ENCODE data around the gene DLGAP5.

The DLGAP5 gene

DNA sequence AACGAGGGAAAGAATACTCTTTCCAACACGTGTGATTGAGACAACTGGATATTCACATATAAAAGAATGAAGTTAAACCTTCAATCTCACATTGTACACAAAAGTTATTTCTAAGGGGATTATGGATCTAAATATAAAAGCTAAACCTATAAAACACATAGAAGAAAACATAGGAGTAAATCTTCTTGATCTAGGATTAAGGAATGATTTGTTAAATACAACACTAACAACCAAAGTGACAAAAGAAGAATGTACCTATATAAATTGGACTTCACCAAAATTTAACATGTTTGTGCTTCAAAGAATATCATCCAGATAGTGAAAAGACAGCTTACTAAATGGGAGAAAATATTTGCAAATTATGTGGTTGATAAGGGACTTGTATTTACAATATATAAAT is 36.9 kb upstream of the DLGAP5 start:
- Histone ChIP-seq H3K9ac (ENCODE audit: low read length) (no peak overlapping the region), H2BK15ac (replicated peaks; ENCODE audit: low read depth) (no peak overlapping the region), H3K23ac (ENCODE audit: low read length) (no peak overlapping the region), H3K18ac (ENCODE audit: low read length) (no peak overlapping the region), H3K27me3 (ENCODE audit: insufficient read depth, low read length, poor library complexity) (no peaks in the 10 kb centered on the region), H3K36me3 (ENCODE audit: control insufficient read depth, insufficient read depth, low read length) (no peaks in the 10 kb centered on the region), H2AK5ac (ENCODE audit: low read length) (no peak overlapping the region), H3K79me1 (ENCODE audit: low read length) (no peaks in the 10 kb centered on the region), H3K4me1 (ENCODE audit: control insufficient read depth, low read depth, low read length) (no peaks in the 10 kb centered on the region), H3K4ac (ENCODE audit: low read depth, low read length) (no peak overlapping the region), H3K4me2 (ENCODE audit: low read length) (no peak overlapping the region), H2BK5ac (ENCODE audit: low read length) (no peak overlapping the region), H3K56ac (ENCODE audit: low read length) (no peak overlapping the region), H3K79me2 (ENCODE audit: control insufficient read depth, insufficient read depth, low read length) (no peaks in the 10 kb centered on the region), H2BK120ac (ENCODE audit: low read depth, low read length) (no peak overlapping the region), H3K4me3 (ENCODE audit: low read length) (no peak overlapping the region), H3K27ac (ENCODE audit: low read depth, low read length) (no peak overlapping the region), H4K8ac (ENCODE audit: low read depth, low read length) (no peak overlapping the region), H4K5ac (ENCODE audit: low read length) (no peak overlapping the region)
- no CpG with 5 or more reads among the region's 2 CpGs for WGBS (ENCODE audit: extremely low coverage, insufficient coverage, low lambda C conversion rate)
- no peak for DNase-seq

DNA sequence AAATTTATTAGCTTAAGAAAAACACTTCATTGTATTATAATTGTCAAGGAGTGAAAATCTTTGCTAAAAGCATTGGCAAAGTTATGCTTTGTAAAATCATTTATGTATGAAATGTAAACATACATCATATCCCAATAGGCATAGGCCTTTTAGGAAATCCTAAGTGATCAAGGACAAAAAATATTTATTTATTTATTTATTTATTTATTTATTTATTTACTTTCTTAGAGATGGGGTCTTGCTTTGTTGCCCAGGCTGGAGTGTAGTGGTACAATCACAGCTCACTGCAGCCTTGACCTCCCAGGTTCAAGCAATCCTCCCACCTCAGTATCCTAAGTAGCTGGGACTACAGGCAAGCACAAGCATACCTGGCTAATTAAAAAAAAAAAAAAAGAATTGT is 32.0 kb upstream of the DLGAP5 start:
- H3K4me1 ChIP-seq (ENCODE audit: control insufficient read depth, low read depth, low read length) = no peaks in the 10 kb centered on the region
- no peak overlapping the region for H3K56ac ChIP-seq (ENCODE audit: low read length)
- H2BK15ac ChIP-seq (replicated peaks; ENCODE audit: low read depth) = no peak overlapping the region
- H4K5ac ChIP-seq (ENCODE audit: low read length) = no peak overlapping the region
- H3K4me3 ChIP-seq (ENCODE audit: low read length) = no peak overlapping the region
- H4K8ac ChIP-seq (ENCODE audit: low read depth, low read length) = no peak overlapping the region
- H3K9ac ChIP-seq (ENCODE audit: low read length) = no peak overlapping the region
- H2AK5ac ChIP-seq (ENCODE audit: low read length) = no peak overlapping the region
- no peak overlapping the region for H3K27ac ChIP-seq (ENCODE audit: low read depth, low read length)
- H3K36me3 ChIP-seq (ENCODE audit: control insufficient read depth, insufficient read depth, low read length) = no peaks in the 10 kb centered on the region
- H3K79me2 ChIP-seq (ENCODE audit: control insufficient read depth, insufficient read depth, low read length) = no peaks in the 10 kb centered on the region
- H3K18ac ChIP-seq (ENCODE audit: low read length) = no peak overlapping the region
- H3K23ac ChIP-seq (ENCODE audit: low read length) = no peak overlapping the region
- H3K4ac ChIP-seq (ENCODE audit: low read depth, low read length) = no peak overlapping the region
- H2BK5ac ChIP-seq (ENCODE audit: low read length) = no peak overlapping the region
- no peaks in the 10 kb centered on the region for H3K27me3 ChIP-seq (ENCODE audit: insufficient read depth, low read length, poor library complexity)
- H3K79me1 ChIP-seq (ENCODE audit: low read length) = no peaks in the 10 kb centered on the region
- no peak overlapping the region for H2BK120ac ChIP-seq (ENCODE audit: low read depth, low read length)
- no peak for DNase-seq
- no peak overlapping the region for H3K4me2 ChIP-seq (ENCODE audit: low read length)

DNA sequence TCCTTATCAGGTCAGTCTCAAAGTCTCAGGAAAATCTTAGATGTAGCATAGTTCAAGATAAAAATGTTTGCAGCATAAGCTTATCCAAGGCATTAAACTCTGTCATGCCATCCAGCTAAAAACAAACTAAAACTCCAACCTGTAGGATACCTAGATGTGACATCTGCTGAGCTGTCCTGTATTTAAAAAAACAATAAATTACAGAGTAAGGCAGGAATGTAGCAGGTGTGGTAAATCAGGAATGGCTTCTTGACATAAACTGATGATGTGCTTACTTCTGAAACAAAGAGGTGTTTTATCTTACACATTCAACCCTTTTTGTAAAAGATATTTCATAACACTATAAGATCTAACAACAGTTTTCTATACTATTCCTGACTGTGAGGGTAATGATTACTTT is 30.6 kb upstream of the DLGAP5 start:
- no peak overlapping the region for H2BK5ac ChIP-seq (ENCODE audit: low read length)
- H4K5ac ChIP-seq (ENCODE audit: low read length) = no peak overlapping the region
- H3K9ac ChIP-seq (ENCODE audit: low read length) = no peak overlapping the region
- H3K4me2 ChIP-seq (ENCODE audit: low read length) = no peak overlapping the region
- DNase-seq = no peak
- no peak overlapping the region for H3K4ac ChIP-seq (ENCODE audit: low read depth, low read length)
- H3K27ac ChIP-seq (ENCODE audit: low read depth, low read length) = no peak overlapping the region
- H3K4me3 ChIP-seq (ENCODE audit: low read length) = no peak overlapping the region
- no peak overlapping the region for H3K18ac ChIP-seq (ENCODE audit: low read length)
- H3K23ac ChIP-seq (ENCODE audit: low read length) = no peak overlapping the region
- no peak overlapping the region for H3K56ac ChIP-seq (ENCODE audit: low read length)
- H2AK5ac ChIP-seq (ENCODE audit: low read length) = no peak overlapping the region
- no peak overlapping the region for H4K8ac ChIP-seq (ENCODE audit: low read depth, low read length)
- H3K79me2 ChIP-seq (ENCODE audit: control insufficient read depth, insufficient read depth, low read length) = no peaks in the 10 kb centered on the region
- H3K27me3 ChIP-seq (ENCODE audit: insufficient read depth, low read length, poor library complexity) = no peaks in the 10 kb centered on the region
- no peaks in the 10 kb centered on the region for H3K4me1 ChIP-seq (ENCODE audit: control insufficient read depth, low read depth, low read length)
- H3K79me1 ChIP-seq (ENCODE audit: low read length) = no peaks in the 10 kb centered on the region
- no peak overlapping the region for H2BK15ac ChIP-seq (replicated peaks; ENCODE audit: low read depth)
- no peaks in the 10 kb centered on the region for H3K36me3 ChIP-seq (ENCODE audit: control insufficient read depth, insufficient read depth, low read length)
- H2BK120ac ChIP-seq (ENCODE audit: low read depth, low read length) = no peak overlapping the region

DNA sequence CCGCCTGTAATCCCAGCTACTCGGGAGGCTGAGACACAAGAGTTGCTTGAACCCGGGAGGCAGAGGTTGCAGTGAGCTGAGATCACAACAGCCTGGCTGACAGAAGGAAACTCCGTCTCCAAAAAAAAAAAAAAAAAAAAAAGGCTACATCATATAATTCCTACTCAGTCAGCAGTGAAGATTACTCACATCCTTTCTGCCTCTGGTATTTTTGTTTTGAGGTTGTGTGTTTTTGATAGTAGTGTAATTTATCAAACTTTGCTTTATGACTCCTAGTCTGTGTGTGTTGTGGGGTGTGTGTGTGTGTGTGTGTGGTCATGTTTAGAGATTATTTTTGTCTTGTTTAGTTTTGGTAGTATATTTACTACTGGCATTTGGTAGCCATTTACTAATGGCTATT is 29.8 kb upstream of the DLGAP5 start:
- Histone ChIP-seq H3K9ac (ENCODE audit: low read length) (no peak overlapping the region), H4K8ac (ENCODE audit: low read depth, low read length) (no peak overlapping the region), H3K36me3 (ENCODE audit: control insufficient read depth, insufficient read depth, low read length) (no peaks in the 10 kb centered on the region), H2AK5ac (ENCODE audit: low read length) (no peak overlapping the region), H2BK120ac (ENCODE audit: low read depth, low read length) (no peak overlapping the region), H3K18ac (ENCODE audit: low read length) (no peak overlapping the region), H3K4me2 (ENCODE audit: low read length) (no peak overlapping the region), H2BK5ac (ENCODE audit: low read length) (no peak overlapping the region), H3K27me3 (ENCODE audit: insufficient read depth, low read length, poor library complexity) (no peaks in the 10 kb centered on the region), H3K79me1 (ENCODE audit: low read length) (no peaks in the 10 kb centered on the region), H3K27ac (ENCODE audit: low read depth, low read length) (no peak overlapping the region), H3K4me1 (ENCODE audit: control insufficient read depth, low read depth, low read length) (no peaks in the 10 kb centered on the region), H3K23ac (ENCODE audit: low read length) (no peak overlapping the region), H3K79me2 (ENCODE audit: control insufficient read depth, insufficient read depth, low read length) (no peaks in the 10 kb centered on the region), H4K5ac (ENCODE audit: low read length) (no peak overlapping the region), H3K56ac (ENCODE audit: low read length) (no peak overlapping the region), H3K4me3 (ENCODE audit: low read length) (no peak overlapping the region), H3K4ac (ENCODE audit: low read depth, low read length) (no peak overlapping the region), H2BK15ac (replicated peaks; ENCODE audit: low read depth) (no peak overlapping the region)
- no peak for DNase-seq
- WGBS (ENCODE audit: extremely low coverage, insufficient coverage, low lambda C conversion rate) = no CpG with 5 or more reads among the region's 4 CpGs

DNA sequence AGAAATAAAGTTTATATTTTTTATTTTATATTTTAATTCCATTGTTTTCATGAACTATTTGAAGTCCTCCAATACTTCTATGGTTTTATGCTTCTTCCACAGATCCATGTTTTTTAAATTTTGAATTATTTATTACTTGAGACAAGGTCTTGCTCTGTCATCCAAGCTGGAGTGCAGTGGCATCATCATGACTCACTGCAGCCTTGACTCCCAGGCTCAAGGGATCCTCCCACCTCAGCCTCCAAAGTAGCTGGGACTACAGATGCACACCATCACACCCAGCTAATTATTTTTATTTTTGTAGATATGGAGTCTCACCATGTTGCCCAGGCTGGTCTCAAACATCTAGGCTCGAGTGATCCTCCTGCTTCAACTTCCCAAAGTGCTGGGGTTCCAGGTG is 28.8 kb upstream of the DLGAP5 start:
- Histone ChIP-seq H2AK5ac (ENCODE audit: low read length) (no peak overlapping the region), H3K79me1 (ENCODE audit: low read length) (no peaks in the 10 kb centered on the region), H4K5ac (ENCODE audit: low read length) (no peak overlapping the region), H3K27me3 (ENCODE audit: insufficient read depth, low read length, poor library complexity) (no peaks in the 10 kb centered on the region), H3K27ac (ENCODE audit: low read depth, low read length) (no peak overlapping the region), H3K23ac (ENCODE audit: low read length) (no peak overlapping the region), H3K9ac (ENCODE audit: low read length) (no peak overlapping the region), H3K4me2 (ENCODE audit: low read length) (no peak overlapping the region), H2BK5ac (ENCODE audit: low read length) (no peak overlapping the region), H3K56ac (ENCODE audit: low read length) (no peak overlapping the region), H3K4me3 (ENCODE audit: low read length) (no peak overlapping the region), H3K36me3 (ENCODE audit: control insufficient read depth, insufficient read depth, low read length) (no peaks in the 10 kb centered on the region), H3K79me2 (ENCODE audit: control insufficient read depth, insufficient read depth, low read length) (no peaks in the 10 kb centered on the region), H4K8ac (ENCODE audit: low read depth, low read length) (no peak overlapping the region), H2BK120ac (ENCODE audit: low read depth, low read length) (no peak overlapping the region), H3K4me1 (ENCODE audit: control insufficient read depth, low read depth, low read length) (no peaks in the 10 kb centered on the region), H2BK15ac (replicated peaks; ENCODE audit: low read depth) (no peak overlapping the region), H3K18ac (ENCODE audit: low read length) (no peak overlapping the region), H3K4ac (ENCODE audit: low read depth, low read length) (no peak overlapping the region)
- no CpG with 5 or more reads among the region's 1 CpG for WGBS (ENCODE audit: extremely low coverage, insufficient coverage, low lambda C conversion rate)
- DNase-seq = no peak

DNA sequence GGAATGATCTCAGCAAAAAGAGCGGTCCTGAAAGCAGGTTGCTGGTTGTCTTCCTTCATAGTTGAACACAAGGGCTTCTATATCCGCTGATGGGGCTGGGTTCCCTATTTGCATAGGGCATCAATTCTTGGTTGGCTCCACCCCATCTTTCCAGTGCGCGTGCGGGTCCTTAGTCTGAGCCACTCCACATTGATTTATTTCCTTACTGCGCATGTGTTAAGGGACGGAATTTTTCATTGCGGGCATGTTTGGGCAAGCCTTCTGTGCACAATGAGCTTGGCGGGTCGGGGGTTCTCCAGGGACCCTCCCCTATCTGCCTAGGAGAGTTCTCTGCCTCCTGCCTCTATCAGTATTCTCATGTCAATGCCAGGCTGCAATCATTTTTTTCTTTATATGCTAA is 21.2 kb upstream of the DLGAP5 start:
- DNase-seq = no peak
- H3K56ac ChIP-seq (ENCODE audit: low read length) = no peak overlapping the region
- no peak overlapping the region for H3K9ac ChIP-seq (ENCODE audit: low read length)
- H3K4me2 ChIP-seq (ENCODE audit: low read length) = no peak overlapping the region
- no peak overlapping the region for H3K4me3 ChIP-seq (ENCODE audit: low read length)
- no peak overlapping the region for H3K23ac ChIP-seq (ENCODE audit: low read length)
- no CpG with 5 or more reads among the region's 10 CpGs for WGBS (ENCODE audit: extremely low coverage, insufficient coverage, low lambda C conversion rate)
- no peaks in the 10 kb centered on the region for H3K79me2 ChIP-seq (ENCODE audit: control insufficient read depth, insufficient read depth, low read length)
- H2BK120ac ChIP-seq (ENCODE audit: low read depth, low read length) = no peak overlapping the region
- H2AK5ac ChIP-seq (ENCODE audit: low read length) = no peak overlapping the region
- H4K5ac ChIP-seq (ENCODE audit: low read length) = no peak overlapping the region
- no peaks in the 10 kb centered on the region for H3K27me3 ChIP-seq (ENCODE audit: insufficient read depth, low read length, poor library complexity)
- no peak overlapping the region for H2BK15ac ChIP-seq (replicated peaks; ENCODE audit: low read depth)
- H4K8ac ChIP-seq (ENCODE audit: low read depth, low read length) = no peak overlapping the region
- H3K36me3 ChIP-seq (ENCODE audit: control insufficient read depth, insufficient read depth, low read length) = no peaks in the 10 kb centered on the region
- H3K27ac ChIP-seq (ENCODE audit: low read depth, low read length) = no peak overlapping the region
- H3K79me1 ChIP-seq (ENCODE audit: low read length) = no peaks in the 10 kb centered on the region
- no peak overlapping the region for H3K18ac ChIP-seq (ENCODE audit: low read length)
- H3K4ac ChIP-seq (ENCODE audit: low read depth, low read length) = no peak overlapping the region
- no peaks in the 10 kb centered on the region for H3K4me1 ChIP-seq (ENCODE audit: control insufficient read depth, low read depth, low read length)
- H2BK5ac ChIP-seq (ENCODE audit: low read length) = no peak overlapping the region

Measured in mesendoderm (in vitro differentiated cells).